Dedifferentiated amniotic fluid mesenchymal stem cell (primary cell): Measurements from ENCODE around the gene PCDHAC1.
"Not testable (repeated sequence)": the region's sequence is repeated elsewhere in the genome, so short reads cannot be mapped to it uniquely, and the experiment has no call there.

Experiments used
- DNase-seq: peaks from one replicate; pipeline ENCODE4 v3.0.0-alpha.2; 2016; ENCODE audit errors: extremely low spot score

Gene PCDHAC1, protein sequence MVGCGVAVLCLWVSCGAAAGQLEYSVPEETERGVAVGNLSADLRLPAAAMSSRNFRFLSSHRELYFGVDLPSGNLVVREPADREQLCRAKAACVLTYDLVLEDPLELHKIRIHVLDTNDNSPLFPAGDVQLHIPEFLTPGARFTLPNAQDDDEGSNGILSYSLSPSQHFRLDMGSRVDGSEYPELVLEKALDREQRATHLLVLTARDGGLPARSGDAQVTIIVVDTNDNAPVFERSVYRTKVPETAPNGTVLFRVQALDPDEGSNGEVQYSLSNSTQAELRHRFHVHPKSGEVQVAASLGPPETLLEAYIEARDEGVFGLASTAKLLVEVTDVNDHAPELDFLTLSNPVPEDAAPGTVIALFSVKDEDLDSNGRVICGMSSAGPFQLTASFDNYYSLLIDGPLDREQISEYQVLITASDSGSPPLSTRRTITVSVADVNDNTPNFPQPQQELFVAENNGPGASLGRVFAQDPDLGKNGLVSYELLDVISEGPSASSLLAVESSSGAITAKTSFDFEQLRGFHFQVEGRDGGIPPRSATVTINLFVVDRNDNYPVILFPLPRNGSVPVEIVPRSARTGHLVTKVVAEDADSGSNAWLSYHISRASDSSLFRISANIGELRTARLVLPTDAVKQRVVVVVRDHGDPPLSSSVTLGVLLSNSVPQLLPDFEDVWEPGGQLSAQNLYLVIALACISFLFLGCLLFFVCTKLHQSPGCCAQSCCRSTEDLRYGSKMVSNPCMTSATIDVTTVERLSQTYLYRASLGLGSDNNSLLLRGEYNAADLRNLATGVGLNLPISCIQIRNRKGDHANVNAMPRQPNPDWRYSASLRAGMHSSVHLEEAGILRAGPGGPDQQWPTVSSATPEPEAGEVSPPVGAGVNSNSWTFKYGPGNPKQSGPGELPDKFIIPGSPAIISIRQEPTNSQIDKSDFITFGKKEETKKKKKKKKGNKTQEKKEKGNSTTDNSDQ

GRCh38 chr5:140925806-140926442 lies at the start of gene PCDHAC1:
Gene PCDHAC1 (plus strand): TSS chr5:140926299. CDS start chr5:140926893, 594 bp downstream.
- no peak for DNase-seq

DNA sequence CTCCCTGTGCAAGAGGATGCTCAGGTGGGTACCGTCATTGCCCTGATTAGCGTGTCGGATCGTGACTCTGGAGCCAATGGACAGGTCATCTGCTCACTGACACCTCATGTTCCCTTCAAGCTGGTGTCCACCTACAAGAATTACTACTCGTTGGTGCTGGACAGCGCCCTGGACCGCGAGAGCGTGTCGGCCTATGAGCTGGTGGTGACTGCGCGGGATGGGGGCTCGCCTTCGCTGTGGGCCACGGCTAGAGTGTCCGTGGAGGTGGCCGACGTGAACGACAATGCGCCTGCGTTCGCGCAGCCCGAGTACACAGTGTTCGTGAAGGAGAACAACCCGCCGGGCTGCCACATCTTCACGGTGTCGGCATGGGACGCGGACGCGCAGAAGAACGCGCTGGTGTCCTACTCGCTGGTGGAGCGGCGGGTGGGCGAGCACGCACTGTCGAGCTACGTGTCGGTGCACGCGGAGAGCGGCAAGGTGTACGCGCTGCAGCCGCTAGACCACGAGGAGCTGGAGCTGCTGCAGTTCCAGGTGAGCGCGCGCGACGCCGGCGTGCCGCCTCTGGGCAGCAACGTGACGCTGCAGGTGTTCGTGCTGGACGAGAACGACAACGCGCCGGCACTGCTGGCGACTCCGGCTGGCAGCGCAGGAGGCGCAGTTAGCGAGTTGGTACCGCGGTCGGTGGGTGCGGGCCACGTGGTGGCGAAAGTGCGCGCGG lies 49.4 kb upstream of the PCDHAC1 start:
- not testable (repeated sequence) for DNase-seq

- no peak for DNase-seq
These were observed 48.9 kb upstream of the PCDHAC1 start for GRCh38 chr5:140877262-140877581.

DNA sequence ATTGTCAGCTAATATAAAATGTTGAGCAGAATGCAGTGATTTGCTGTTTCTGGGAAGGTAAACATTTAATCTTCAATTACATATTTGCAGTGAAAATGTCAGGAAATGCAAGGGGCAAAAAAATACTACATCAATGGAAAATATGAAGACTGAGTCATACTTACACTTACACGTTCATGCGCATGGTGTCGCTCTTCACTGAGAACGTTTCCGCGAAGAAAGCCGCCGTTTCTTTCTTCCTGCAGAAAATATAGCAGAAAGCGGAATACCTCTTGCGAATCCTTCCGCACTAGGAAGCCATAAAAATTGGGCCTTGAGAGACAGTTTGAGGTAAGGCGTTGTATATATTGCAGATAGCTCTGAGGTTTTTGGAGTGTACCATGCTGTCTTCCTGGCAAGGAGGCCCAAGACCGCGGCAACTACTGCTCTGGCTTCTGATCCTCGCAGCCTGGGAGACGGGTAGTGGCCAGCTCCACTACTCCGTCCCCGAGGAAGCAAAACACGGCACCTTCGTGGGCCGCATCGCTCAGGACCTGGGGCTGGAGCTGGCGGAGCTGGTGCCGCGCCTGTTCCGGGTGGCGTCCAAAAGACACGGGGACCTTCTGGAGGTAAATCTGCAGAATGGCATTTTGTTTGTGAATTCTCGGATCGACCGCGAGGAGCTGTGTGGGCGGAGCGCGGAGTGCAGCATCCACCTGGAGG lies 44.1 kb upstream of the PCDHAC1 start, which contains the start of gene PCDHA13:
Gene PCDHA13 (plus strand): TSS at position 236 of the 702 bp plus-strand sequence. CDS start 145 bp downstream, at position 381.
- no peak for DNase-seq

DNA sequence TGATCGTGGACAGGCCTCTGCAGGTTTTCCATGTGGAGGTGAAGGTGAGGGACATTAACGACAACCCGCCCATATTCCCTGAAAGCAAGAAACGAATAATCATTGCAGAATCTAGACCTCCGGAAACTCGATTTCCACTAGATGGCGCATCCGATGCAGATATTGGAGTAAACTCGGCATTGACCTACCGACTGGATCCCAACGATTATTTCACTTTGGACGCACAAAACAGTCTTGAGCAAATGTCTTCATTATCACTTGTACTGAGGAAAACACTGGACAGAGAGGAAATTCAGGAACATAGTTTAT lies 43.6 kb upstream of the PCDHAC1 start:
- DNase-seq = no peak

GRCh38 chr5:140883373-140883772 lies 42.7 kb upstream of the PCDHAC1 start:
- no peak for DNase-seq

DNA sequence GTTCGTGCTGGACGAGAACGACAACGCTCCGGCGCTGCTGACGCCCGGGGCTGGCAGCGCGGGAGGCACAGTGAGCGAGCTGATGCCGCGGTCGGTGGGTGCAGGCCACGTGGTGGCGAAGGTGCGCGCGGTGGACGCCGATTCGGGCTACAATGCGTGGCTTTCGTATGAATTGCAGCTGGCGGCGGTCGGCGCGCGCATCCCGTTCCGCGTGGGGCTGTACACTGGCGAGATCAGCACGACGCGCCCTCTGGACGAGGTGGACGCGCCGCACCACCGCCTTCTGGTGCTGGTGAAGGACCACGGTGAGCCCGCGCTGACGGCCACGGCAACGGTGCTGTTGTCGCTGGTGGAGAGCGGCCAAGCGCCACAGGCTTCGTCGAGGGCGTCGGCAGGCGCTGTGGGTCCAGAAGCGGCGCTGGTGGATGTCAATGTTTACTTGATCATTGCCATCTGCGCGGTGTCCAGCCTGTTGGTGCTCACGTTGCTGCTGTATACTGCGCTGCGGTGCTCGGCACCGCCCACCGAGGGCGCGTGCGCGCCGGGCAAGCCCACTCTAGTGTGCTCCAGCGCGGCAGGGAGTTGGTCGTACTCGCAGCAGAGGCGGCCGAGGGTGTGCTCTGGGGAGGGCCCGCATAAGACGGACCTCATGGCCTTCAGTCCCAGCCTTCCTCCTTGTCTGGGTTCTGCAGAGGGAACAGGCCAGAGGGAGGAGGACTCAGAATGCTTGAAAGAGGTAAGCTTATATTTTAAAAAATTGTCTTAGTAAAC lies 42.0 kb upstream of the PCDHAC1 start:
- DNase-seq = no peak

DNA sequence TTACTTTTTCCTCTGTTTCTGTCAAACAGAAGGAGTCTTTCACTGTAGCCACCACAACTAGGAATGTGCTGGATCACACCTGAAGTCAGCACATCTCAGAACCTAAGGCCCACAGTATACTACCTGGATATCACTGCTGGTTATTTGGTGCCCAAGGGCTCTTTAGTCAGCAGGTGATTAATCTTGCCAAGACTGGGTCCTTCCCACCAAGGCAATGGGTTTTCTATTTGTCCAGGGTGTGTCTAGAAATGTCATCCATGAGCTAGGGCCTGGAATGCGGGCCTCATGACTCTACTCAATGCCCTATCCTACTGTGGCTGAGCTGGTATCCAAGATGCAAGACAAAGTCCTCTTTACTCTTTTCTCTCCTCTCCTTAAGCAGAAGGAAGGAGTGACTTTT lies 9.8 kb upstream of the PCDHAC1 start:
- DNase-seq = no peak

DNA sequence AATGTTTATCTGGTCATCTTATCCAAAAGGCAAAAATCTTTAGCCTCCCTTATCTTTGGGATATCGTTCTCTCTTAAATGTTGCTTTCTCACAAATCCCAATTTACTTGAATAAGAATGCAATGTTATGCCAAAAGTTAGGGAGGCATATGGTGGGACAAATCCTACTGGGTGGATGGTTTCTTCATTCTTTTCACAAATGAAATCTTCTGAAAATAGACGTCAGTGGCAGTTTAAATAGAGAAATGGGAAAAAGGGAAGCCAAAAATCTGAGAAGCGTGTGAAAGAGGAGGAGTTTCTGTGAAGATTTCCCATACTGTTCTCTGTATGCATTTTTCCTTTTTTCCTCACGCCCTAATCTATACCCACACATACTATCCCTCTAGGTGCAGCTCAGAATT lies 2.5 kb upstream of the PCDHAC1 start:
- no peak for DNase-seq

- no peak for DNase-seq
These were observed 536 bp downstream of the PCDHAC1 start for GRCh38 chr5:140926443-140927227.

DNA sequence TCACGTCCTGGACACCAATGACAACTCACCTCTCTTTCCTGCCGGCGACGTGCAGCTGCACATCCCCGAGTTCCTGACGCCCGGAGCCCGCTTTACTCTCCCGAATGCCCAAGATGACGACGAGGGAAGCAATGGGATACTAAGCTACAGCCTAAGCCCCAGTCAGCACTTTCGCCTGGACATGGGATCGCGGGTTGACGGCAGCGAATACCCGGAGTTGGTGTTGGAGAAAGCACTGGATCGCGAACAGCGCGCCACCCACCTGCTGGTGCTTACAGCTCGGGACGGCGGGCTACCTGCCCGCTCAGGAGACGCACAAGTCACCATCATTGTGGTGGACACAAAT lies 1.1 kb downstream of the PCDHAC1 start:
- no peak for DNase-seq

- no peak for DNase-seq
These were observed 9.0 kb downstream of the PCDHAC1 start for GRCh38 chr5:140934964-140935606.

- DNase-seq = no peak
These were observed 20.5 kb downstream of the PCDHAC1 start for GRCh38 chr5:140946578-140946977.

DNA sequence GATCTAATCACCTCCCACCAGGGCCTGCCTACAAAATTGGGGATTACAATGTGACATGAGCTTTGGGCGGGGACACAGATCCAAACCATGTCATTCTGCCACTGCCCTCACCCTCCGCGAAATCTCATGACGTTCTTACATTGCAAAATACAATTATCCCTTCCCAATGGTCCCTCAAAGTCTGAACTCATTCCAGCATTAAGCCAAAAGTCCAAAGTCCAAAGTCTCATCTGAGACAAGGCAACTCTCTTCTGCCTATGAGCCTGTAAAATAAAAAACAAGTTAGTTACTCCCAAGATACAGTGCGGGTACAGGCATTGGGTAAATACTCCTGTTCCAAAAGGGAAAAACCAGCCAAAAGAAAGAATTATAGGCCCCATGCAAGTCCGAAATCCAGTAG lies 25.5 kb downstream of the PCDHAC1 start:
- no peak for DNase-seq

DNA sequence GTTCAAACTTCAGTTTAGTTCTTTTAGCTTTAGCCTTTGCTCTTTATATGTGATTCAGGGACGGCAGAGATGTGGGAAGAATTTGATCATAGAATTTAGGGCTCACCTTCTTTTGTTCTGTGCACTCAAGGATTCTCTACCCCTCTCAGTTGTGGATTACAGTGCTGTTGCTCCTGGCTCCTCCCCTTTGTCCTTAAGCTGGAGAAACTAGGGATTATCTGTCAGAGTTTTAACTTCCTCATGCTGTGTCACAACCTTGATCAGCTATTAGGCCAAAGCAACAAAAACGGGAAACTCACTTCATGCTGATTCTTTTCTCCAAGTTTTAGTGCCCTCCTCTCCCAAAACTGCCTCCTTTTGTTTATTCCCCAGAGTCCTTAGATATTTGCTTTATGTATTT lies 27.1 kb downstream of the PCDHAC1 start:
- no peak for DNase-seq

DNA sequence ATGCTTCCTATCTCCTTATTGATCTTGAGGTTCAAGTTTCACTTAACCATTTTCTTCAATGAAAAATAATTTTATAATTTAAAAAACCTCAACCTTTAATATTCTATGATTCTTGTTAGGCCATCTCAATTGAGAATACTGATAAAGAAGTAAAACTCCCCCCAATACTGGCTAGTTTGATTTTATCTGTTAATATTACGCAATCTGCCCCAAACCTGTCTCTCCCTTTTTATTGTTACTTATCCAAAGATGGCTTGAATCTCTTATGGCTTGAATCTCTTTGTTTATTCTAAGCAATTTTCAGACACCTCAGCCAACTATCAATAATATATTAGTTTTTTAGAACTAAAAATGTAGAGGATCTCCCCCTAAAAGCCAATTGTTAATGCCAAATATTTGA lies 36.1 kb downstream of the PCDHAC1 start:
- DNase-seq = no peak

DNA sequence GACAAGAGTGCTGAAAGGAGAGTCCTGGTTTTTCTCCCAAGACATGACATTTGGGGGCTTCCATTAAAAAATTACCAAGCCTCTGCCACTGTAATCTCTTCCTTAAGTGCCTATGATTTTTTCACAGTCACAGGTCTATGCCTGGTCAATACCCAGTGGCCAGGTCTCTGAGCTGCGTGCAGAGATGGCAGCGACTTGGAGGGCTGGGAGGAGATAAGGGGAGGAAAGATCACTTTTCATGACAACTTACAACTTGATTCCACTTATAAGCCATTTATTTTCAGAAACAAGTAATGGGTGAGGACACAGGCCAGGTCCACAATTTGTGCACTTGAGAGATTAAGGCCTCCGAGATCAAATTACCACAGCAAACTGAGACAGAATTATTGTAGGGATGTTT lies 38.3 kb downstream of the PCDHAC1 start:
- DNase-seq = no peak

DNA sequence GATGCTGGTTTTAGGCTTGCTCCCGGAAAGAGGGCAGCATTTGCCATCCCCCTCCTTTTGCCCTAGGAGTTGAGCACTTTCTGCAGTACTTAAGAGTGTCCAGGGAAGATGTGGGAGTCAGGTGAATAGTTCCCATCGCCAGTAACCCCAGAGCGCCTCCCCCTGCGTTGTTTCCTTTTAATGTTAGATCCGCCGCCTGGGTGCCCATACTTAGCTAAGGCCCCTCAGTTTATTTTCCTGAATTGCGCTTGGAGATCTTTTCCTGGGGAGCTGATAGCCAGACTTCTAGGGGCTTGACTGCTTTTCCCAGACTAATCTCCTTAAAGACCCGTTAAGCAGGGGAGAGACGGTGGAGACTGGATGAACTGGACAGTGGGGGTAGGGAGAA lies 39.8 kb downstream of the PCDHAC1 start:
- DNase-seq = no peak
